ENCODE measurements around the gene RPH3AL.
"Not testable (repeated sequence)": the region's sequence is repeated elsewhere in the genome, so short reads cannot be mapped to it uniquely, and the experiment has no call there.

Gene RPH3AL

GRCh38 chr17:178292-179065, 174.1 kb downstream of the RPH3AL start:
- no peak for DNase-seq (ENCODE audit: low read depth)

DNA sequence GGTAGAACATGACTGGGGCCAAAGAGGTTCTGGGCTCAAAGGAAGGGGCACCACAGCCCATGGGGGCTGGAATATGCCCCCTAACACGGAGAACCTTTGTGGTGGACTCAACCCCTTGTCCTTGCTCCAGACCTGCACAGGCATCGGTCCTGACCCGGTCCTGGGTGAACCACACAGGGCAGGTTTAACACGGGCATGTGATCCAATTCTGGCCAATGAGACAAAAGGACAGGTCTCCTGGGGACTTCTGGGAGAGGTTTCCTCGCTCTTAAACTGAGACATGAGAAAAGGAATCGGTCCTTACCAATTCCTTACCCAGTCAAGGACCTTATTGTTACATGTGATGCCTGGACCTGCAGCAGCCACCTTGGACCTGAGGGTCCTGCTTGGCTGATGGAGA, 174.8 kb downstream of the RPH3AL start:
- DNase-seq (ENCODE audit: low read depth): no peak

GRCh38 chr17:177155-177554, 175.5 kb downstream of the RPH3AL start:
- no peak for DNase-seq (ENCODE audit: low read depth)

DNA sequence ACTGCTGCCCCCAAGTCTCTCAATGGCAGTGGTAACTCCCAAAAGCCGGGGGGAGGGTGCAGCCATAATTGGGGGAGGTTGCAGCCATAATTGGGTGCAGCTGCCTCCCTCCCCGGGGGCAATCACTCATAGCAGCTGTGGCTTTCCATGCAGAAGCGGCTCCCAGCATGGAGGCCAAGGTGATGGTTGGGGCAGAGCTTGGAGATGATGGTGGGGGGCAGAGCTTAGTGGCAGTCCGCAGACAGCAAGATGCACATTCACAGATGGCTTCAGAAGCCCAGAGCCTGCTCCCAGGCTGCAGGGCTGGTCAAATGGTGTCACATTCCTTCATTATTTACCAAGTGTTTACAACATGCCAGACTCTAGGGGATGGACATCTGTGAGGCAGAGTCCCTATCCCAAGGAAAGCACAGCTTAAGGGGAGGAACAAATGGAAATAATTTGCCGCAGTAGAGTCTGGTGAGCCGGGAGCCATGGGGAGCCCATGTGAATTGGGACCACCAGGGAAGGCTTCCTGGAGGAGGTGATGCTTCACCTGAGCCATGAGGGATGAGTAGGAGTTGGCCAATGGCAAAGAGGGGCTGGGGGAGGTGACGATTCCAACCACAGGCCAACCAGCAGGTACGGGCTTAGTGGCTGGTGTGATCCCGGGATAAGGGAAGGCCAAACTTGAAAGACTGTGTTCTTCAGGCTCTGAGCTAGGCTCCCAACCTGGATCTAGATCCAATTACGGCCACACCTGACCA, 179.3 kb downstream of the RPH3AL start:
- DNase-seq (ENCODE audit: low read depth): no peak

GRCh38 chr17:172401-172800, 180.2 kb downstream of the RPH3AL start:
- DNase-seq (ENCODE audit: low read depth): no peak

DNA sequence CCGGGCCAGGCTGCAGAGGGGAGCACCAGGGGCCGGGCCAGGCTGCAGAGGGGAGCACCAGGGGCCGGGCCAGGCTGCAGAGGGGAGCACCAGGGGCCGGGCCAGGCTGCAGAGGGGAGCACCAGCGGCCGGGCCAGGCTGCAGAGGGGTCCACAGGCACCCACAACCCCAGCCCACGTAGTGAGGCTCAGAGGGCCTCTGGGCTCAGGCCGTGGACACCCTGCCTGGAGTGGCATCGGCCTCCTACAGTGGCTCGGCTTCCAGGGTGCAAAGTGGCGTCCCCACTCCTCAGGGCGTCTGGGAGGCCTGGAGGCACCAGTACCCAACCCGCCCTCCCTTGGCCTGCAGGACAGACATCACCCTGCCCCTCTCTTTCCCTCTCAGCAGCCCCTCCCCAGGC, 180.7 kb downstream of the RPH3AL start:
- DNase-seq (ENCODE audit: low read depth): no peak

GRCh38 chr17:170130-170670, 182.4 kb downstream of the RPH3AL start:
- DNase-seq (ENCODE audit: low read depth): no peak

DNA sequence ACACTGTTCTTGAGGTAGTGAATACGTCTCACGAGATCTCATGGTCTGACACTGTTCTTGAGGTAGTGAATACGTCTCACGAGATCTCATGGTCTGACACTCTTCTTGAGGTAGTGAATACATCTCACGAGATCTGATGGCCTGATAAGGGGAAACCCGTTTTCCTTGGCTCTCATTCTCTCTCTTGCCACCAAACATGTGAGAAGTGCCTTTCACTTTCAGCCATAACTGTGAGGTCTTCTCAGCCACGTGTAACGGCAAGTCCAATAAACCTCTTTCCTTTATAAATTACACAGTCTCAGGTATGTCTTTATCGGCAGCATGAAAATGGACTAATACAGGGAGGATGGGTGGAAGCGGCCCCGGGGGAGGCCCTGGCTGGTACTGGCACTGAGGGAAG, 184.0 kb downstream of the RPH3AL start:
- DNase-seq (ENCODE audit: low read depth): not testable (repeated sequence)

DNA sequence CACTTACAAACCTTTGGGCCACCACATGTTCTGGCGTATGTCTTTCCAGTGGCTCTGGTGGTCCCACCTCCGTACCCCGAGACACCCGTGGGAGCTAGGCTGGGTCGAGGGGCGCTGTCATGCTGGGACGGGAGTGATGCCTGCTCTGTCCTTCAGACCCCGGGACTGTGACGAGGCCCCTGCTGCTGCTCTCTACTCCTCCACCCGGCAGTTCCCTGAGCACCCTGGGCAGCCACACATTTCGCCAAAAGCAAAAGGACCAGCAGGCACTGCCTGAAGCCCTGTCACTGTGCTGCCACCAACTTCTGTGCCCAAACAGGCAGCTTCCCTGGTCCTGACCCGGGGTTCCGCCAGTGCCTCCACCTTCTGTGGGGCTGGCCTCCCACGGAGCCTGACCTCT, 186.7 kb downstream of the RPH3AL start:
- DNase-seq (ENCODE audit: low read depth): no peak

- DNase-seq (ENCODE audit: low read depth): peak; percentile 50
Observed at GRCh38 chr17:164303-165235, 188.0 kb downstream of the RPH3AL start.

DNA sequence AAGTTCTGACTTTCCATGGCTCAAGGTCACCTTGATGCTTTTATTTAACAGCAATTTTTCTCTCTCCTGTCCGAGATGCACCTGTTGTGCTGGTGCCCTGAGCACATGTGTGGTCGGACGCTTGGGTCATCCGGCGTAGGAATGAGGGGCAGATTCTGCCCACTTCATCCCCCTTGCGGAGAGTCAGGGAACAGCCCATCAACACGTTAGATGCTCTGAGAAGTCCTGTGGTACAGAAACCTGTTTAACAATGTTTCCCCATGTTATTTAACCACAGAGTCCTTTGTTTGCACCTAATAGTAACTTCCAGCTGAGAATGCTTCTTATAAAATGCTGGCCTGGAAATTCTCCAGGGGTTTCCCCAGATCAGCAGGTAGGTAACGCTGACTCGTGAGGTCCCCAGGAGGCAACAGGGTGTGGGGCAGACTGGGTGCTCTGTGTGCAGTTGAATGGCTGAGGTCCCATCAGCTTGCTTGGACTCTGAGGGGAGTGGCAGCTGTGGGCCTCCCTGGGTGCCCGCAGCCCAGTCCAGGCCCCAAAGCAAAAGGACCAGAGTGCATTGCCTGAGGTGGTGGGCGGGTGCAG, 189.0 kb downstream of the RPH3AL start:
- no peak for DNase-seq (ENCODE audit: low read depth)

DNA sequence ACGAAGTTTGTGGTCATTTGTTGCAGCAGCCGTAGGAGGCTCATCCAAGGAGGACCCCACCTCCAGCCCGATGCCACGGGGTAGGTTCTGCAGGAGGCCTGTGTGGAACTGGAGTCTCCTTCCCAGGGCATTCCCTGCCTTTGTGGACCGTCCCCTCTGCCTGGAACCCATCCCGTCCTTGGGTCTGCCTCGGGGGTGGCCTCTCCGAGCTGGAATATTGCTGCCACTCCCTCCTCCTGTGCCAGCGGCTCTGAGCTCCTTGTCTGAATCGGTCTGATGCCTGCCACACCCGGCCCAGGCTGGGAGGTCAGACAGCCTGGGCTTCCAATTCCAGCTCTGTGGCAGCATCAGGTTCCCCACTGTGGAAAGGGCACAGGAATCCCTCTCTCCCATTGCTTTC, 189.9 kb downstream of the RPH3AL start:
- no peak for DNase-seq (ENCODE audit: low read depth)

Data from iris pigment epithelial cell (primary cell).